ENCODE results near the gene PARM1.

DNA sequence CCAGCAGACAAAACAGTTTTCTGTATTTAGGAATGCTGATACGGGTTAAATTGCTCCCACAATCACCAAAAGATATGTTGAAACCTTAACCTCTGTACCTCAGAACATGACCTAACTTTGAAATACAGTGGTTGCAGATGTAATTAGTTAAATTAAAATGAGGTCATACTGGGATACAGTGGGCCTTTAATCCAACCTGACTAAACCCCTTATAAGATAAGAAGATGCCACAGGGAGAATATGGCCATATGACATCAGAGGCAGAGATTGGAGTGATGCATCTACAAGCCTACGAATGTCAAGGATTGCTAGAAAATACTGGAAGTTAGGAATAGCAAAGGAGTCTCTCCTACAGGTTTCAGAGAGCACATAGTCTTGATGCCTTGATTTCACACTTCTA is 32.1 kb upstream of the PARM1 start:
- TF ChIP-seq TARDBP (IDR thresholded peaks at IDR 0.05) (no peak), CEBPB (tag; IDR thresholded peaks at IDR 0.05) (no peak), SMC3 (conservative IDR thresholded peaks at IDR 0.05; ENCODE audit: insufficient read depth, low read depth, low read length) (no peak), ZNF717 (CRISPR knock-in tag; IDR thresholded peaks at IDR 0.05) (no peak), ZZZ3 (IDR thresholded peaks at IDR 0.05) (no peak), SMARCA5 (IDR thresholded peaks at IDR 0.05) (no peak), TRIM24 (IDR thresholded peaks at IDR 0.05) (no peak)
- TF ChIP-seq, protein P1, sequence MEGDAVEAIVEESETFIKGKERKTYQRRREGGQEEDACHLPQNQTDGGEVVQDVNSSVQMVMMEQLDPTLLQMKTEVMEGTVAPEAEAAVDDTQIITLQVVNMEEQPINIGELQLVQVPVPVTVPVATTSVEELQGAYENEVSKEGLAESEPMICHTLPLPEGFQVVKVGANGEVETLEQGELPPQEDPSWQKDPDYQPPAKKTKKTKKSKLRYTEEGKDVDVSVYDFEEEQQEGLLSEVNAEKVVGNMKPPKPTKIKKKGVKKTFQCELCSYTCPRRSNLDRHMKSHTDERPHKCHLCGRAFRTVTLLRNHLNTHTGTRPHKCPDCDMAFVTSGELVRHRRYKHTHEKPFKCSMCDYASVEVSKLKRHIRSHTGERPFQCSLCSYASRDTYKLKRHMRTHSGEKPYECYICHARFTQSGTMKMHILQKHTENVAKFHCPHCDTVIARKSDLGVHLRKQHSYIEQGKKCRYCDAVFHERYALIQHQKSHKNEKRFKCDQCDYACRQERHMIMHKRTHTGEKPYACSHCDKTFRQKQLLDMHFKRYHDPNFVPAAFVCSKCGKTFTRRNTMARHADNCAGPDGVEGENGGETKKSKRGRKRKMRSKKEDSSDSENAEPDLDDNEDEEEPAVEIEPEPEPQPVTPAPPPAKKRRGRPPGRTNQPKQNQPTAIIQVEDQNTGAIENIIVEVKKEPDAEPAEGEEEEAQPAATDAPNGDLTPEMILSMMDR (IDR thresholded peaks at IDR 0.05 in 2 of 3, conservative IDR thresholded peaks at IDR 0.05 in 1 of 3; ENCODE audit: insufficient read depth in 2 of 3, low read depth in 1 of 3, low read length in 3 of 3) = no peak
- TF ChIP-seq, protein P2, sequence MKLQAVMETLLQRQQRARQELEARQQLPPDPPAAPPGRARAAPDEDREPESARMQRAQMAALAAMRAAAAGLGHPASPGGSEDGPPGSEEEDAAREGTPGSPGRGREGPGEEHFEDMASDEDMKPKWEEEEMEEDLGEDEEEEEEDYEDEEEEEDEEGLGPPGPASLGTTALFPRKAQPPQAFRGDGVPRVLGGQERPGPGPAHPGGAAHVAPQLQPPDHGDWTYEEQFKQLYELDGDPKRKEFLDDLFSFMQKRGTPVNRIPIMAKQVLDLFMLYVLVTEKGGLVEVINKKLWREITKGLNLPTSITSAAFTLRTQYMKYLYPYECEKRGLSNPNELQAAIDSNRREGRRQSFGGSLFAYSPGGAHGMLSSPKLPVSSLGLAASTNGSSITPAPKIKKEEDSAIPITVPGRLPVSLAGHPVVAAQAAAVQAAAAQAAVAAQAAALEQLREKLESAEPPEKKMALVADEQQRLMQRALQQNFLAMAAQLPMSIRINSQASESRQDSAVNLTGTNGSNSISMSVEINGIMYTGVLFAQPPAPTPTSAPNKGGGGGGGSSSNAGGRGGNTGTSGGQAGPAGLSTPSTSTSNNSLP (IDR thresholded peaks at IDR 0.05; ENCODE audit: borderline replicate concordance, low read depth, low read length) = no peak
